Activated T-cell treated with anti-CD3 and anti-CD28 coated beads, Interleukin-2, amount 50 U/mL, for 72 hours (primary cell): Measurements from ENCODE around the gene TRIM61. TPM values are rescaled to one million over a fixed set of nuclear protein-coding genes. Genes with fewer than 3 reads are reported as not detected.
"Not testable (repeated sequence)": the region's sequence is repeated elsewhere in the genome, so short reads cannot be mapped to it uniquely, and the experiment has no call there.

Source experiments
- ATAC-seq, 2 donors: fragments of 150-1000 bp; cut with Tn5 transposase; replicated peaks in 1 of 2; 2 replicates each; pipeline ENCODE4 v1.10.0; 2021; ENCODE audit warnings: moderate library complexity in 2 of 2, mild to moderate bottlenecking in 1 of 2
- DNase-seq, 2 donors: peaks; one replicate each; pipeline ENCODE4 v3.0.0; 2021 to 2022; ENCODE audit warnings: mixed read lengths in 1 of 2
- H3K27ac Mint-ChIP-seq: one replicate; pipeline ENCODE4 v1.8.0; 2022; ENCODE audit warnings: mild to moderate bottlenecking, moderate library complexity, mixed read lengths
- H3K27me3 Mint-ChIP-seq: one replicate; pipeline ENCODE4 v1.8.0; 2022; ENCODE audit warnings: low read depth, mixed read lengths
- H3K36me3 Mint-ChIP-seq, 2 donors: one replicate each; pipeline ENCODE4 v1.8.0; 2022; ENCODE audit warnings: mixed read lengths in 2 of 2, mild to moderate bottlenecking in 1 of 2; ENCODE audit not compliant: insufficient read depth in 2 of 2
- H3K4me1 Mint-ChIP-seq: one replicate; pipeline ENCODE4 v1.8.0; 2022; ENCODE audit warnings: low read depth, mixed read lengths
- H3K4me3 Mint-ChIP-seq, 2 donors: one replicate each; pipeline ENCODE4 v1.8.0; 2022; ENCODE audit warnings: mild to moderate bottlenecking in 2 of 2, mixed read lengths in 2 of 2, moderate library complexity in 2 of 2
- H3K9me3 Mint-ChIP-seq, 2 donors: one replicate each; pipeline ENCODE4 v1.8.0; 2022; ENCODE audit warnings: mixed read lengths in 2 of 2
- total RNA-seq, 2 donors: library from RNA; stranded (reverse); gene quantifications; one replicate each; pipeline ENCODE4 v1.2.3, GENCODE V29; 2022

Gene TRIM61
- 1 to 10 TPM; 1.2 to 1.8 TPM for total RNA-seq

DNA sequence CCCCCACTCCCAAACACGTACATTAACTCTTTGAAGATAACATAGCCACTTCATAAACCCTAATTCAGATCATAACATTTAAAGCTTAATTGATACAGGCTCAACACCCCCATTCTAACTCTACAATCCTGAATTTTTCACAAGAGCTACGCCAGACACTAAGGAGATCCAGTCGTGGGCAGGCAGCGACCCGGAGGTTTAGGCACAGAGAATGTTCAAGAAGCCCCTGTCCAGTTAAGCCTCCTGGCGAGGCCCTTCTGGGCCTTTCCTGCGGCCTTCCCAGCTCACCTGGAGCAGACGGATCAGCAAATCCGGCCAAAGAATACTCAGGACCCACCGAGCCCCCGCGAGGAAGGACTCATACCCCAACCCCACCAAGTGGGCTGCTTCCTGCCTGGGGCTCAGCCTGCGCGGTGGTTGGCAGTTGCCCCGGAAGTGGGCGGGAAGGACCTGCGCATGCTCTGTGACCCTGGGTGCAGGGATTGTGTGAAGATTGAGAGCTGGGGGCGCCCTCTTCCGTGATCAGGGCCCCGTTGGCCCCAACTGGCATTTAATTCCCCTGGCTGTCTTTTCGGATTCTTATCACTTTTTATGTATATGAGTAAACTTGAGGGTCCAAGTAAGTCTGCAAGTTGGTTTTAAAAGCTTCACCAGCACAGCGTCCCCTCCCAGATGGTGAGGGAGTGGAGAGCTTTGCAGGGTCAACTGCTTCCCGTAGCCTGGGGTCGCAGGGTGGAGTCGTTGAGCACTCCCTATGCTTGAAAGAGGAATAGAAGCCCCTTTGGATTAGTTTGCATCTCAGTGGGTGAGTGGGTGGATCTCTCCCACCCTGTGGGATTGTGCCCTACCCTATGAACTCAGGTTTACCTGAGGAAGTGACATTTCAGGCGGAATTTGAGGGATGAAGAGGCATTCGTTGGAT, at the start of gene TRIM61:
Gene TRIM61, minus strand, starts transcription at position 415 of the 922 bp plus-strand sequence. CDS start 7,655 bp downstream, outside the sequence.
- ATAC-seq, result peak; percentile 70 to 97
- H3K4me3 Mint-ChIP-seq, result peak within 1 kb of the TSS; percentile 80 to 83
- no peaks in the 10 kb centered on the region for H3K27me3 Mint-ChIP-seq

DNA sequence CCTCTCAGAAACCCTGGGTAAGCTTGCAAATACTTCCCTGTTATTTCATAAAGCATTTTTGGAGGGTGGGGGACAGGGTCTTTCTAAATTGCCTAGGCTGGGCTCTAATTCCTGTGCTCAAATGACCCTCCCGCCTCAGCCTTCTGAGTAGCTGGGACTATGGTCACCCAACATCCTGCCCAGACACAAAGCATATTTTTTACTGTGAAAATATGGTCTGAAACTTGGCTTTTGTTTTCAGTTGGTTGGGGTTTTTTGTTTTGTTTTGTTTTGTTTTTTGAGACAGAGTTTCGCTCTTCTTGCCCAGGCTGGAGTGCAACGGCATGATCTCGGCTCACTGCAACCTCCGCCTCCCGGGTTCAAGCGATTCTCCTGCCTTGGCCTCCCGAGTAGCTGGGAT, 48.3 kb upstream of the TRIM61 start:
- not testable (repeated sequence) for ATAC-seq, H3K9me3 Mint-ChIP-seq, H3K4me3 Mint-ChIP-seq, DNase-seq, H3K27me3 Mint-ChIP-seq, H3K36me3 Mint-ChIP-seq, H3K27ac Mint-ChIP-seq, H3K4me1 Mint-ChIP-seq

More for the DNA sequence above, at the start of gene TRIM61:
- Mint-ChIP-seq H3K27ac (peak within 1 kb of the TSS; percentile 72), H3K36me3 (peaks cover 0 to 2% of the 10 kb centered on the region in 2 donors), H3K9me3 (no peaks in the 10 kb centered on the region), H3K4me1 (no peaks in the 10 kb centered on the region)
- peak; percentile 34 to 67 for DNase-seq

DNA sequence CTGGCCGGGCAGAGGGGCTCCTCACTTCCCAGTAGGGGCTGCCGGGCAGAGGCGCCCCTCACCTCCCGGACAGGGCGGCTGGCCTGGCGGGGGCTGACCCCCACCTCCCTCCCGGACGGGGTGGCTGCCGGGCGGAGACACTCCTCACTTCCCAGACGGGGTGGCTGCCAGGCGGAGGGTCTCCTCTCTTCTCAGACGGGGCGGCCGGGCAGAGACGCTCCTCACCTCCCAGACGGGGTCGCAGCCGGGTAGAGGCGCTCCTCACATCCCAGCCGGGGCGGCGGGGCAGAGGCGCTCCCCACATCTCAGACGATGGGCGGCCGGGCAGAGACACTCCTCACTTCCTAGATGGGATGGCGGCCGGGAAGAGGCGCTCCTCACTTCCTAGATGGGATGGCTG, 42.5 kb upstream of the TRIM61 start:
- DNase-seq, H3K27ac Mint-ChIP-seq, H3K4me1 Mint-ChIP-seq, ATAC-seq, H3K27me3 Mint-ChIP-seq, H3K36me3 Mint-ChIP-seq, H3K4me3 Mint-ChIP-seq, H3K9me3 Mint-ChIP-seq: not testable (repeated sequence)

DNA sequence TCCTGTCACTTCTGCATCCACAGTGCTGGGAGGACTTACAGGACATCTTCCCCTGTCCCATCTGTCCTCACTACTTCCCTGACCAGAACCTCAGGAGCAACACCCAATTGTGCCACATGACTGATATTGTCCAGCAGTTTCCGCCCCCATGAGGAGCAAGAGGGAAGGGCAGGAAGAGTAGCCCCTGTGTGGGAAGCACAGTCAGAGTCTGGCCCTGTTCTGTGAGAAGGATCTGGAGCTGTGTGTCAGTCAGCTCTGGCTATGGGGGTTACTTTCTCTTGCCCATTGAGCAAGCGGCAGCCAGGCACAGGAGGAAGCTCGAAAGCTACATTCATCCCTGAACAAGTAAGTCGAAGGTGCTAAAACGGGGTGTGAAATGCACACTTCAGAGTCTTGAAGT, 39.5 kb upstream of the TRIM61 start:
- ATAC-seq, result peak; percentile 20 to 44
- Mint-ChIP-seq H3K27me3 (peaks cover 10% of the 10 kb centered on the region), H3K9me3 (no peaks in the 10 kb centered on the region), H3K4me1 (no peaks in the 10 kb centered on the region), H3K36me3 (no peaks in the 10 kb centered on the region), H3K27ac (no peak overlapping the region), H3K4me3 (no peak overlapping the region)
- DNase-seq, result no peak

DNA sequence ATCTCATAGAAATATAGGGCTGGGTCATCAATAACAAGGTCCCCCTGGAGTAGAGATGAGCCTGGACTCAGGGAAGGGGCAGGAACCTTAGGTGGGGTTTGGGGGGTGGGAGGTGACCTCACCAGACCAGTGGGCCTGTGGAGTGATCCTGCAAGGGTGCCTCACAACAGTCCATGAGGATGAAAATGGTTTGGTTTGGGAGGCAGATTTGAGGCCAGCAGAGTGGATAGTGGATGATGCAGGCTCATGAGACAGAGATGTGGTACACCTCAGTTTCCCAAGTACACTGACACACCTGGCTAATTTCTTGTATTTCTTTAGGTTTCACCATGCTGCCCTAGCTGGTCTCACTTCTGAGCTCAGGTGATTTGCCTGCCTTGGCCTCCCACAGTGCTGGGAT, 36.2 kb upstream of the TRIM61 start:
- no peaks in the 10 kb centered on the region for H3K36me3 Mint-ChIP-seq

DNA sequence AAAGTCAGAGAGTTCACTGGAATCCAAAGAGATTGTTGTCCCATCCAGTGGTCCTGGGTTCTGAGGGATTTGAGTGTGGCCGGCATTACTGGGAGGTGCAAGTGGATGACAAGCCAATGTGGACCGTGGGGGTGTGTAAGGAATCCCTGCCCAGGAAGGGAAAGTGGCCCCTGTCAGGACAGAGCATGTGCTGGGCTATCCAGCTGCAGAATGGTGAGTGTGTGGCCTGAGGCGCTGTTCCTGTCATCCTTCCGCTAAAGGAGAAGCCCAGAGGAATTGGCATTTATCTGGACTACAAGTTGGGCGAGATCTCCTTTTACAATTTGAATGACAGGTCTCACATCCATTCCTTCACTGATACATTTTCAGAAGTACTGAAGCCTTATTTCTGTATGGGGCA, 33.9 kb upstream of the TRIM61 start:
- H3K4me3 Mint-ChIP-seq, result no peak overlapping the region
- ATAC-seq, result no peak
- no peaks in the 10 kb centered on the region for H3K36me3 Mint-ChIP-seq
- H3K27ac Mint-ChIP-seq, result no peak overlapping the region
- no peaks in the 10 kb centered on the region for H3K9me3 Mint-ChIP-seq
- H3K27me3 Mint-ChIP-seq, result peaks cover 39% of the 10 kb centered on the region
- H3K4me1 Mint-ChIP-seq, result peaks cover 13% of the 10 kb centered on the region
- DNase-seq, result no peak

More for the DNA sequence above, 36.2 kb upstream of the TRIM61 start:
- DNase-seq, result no peak
- H3K27me3 Mint-ChIP-seq, result peaks cover 31% of the 10 kb centered on the region
- no peak overlapping the region for H3K4me3 Mint-ChIP-seq
- H3K27ac Mint-ChIP-seq, result no peak overlapping the region
- no peak for ATAC-seq
- H3K9me3 Mint-ChIP-seq, result no peaks in the 10 kb centered on the region
- peaks cover 13% of the 10 kb centered on the region for H3K4me1 Mint-ChIP-seq

DNA sequence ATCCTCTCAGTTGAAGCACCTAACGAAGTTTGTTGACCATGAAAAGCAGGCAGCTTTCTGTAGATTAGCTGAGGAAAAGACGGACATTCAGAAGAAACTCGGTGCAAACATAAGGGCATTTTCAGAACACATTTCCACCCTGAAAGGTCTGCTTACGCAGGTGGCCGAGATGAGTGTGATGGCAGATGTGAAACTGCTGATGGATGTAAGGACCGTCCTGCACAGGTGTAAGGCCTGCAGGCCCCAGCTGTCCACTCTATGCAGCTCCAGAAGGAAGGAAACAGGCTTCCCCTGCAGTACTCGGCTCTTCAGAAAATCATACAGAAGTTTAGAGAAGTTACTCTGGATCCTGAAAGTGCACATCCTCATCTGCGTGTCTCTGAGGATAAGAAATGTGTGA, 33.5 kb upstream of the TRIM61 start:
- H3K27me3 Mint-ChIP-seq, result peaks cover 39% of the 10 kb centered on the region
- no peak overlapping the region for H3K4me3 Mint-ChIP-seq
- ATAC-seq (no peak), DNase-seq (no peak)
- H3K27ac Mint-ChIP-seq, result no peak overlapping the region
- H3K9me3 Mint-ChIP-seq, result no peaks in the 10 kb centered on the region
- H3K36me3 Mint-ChIP-seq, result no peaks in the 10 kb centered on the region
- peaks cover 13% of the 10 kb centered on the region for H3K4me1 Mint-ChIP-seq

DNA sequence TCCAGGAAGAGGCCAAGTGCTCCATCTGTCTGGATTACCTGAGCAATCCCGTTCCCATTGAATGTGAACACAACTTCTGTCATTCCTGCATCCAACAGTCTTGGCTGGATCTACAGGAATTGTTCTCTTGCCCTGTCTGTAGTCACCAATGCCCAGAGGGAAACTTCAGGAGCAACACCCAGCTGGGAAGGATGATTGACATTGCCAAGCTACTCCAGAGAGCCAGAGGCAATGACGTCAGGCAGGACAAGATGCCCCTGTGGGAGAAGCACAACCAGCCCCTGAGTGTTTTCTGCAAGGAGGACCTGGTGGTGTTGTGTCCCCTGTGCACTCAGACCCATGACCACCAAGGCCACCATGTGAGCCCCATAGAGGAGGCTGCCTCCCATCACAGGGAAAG, 33.0 kb upstream of the TRIM61 start:
- Mint-ChIP-seq H3K4me1 (peaks cover 13% of the 10 kb centered on the region), H3K9me3 (no peaks in the 10 kb centered on the region)

DNA sequence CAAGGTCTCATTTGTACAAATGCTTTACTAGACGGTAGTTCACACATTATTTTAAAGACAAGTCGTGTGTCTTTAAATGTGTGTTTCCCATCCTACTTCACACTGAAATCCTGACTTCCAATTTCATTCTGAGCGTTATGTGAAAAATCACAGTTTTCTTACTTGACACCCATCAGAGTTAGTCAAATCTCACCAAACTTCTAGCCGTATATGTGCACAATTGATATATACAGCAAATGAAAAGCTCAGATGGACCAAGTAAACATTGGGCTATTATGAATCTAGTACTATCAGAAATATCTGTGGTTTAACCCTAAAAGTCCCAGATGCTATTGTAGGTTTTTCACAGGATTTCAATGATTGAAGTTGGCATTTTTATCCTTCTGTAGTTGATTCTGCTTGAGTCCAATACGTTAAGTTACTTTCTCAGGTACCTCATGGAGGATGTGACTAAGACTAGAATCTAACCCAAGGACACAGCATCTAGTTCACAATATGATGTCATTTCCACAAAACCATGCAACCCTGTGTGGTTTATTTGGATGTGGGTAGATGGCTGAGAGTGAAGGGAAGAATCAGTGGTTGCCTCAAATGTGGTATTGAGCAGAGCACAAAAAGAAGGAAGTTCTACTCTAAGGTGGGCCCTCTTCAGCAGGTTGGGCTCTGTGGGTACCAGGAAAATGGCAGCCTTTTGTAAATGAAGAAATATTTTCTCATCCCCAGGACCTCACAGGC, 32.2 kb upstream of the TRIM61 start:
- Mint-ChIP-seq H3K9me3 (no peaks in the 10 kb centered on the region), H3K4me3 (peak overlapping the region in 1 of 2 donors; percentile 36), H3K27me3 (peaks cover 46% of the 10 kb centered on the region), H3K36me3 (no peaks in the 10 kb centered on the region), H3K4me1 (peaks cover 13% of the 10 kb centered on the region), H3K27ac (no peak overlapping the region)
- ATAC-seq, result peak; percentile 97 to 98
- peak; percentile 63 to 65 for DNase-seq

More for the DNA sequence above, 33.0 kb upstream of the TRIM61 start:
- no peak for DNase-seq
- no peaks in the 10 kb centered on the region for H3K36me3 Mint-ChIP-seq
- no peak overlapping the region for H3K4me3 Mint-ChIP-seq
- H3K27me3 Mint-ChIP-seq, result peaks cover 42% of the 10 kb centered on the region
- no peak overlapping the region for H3K27ac Mint-ChIP-seq
- no peak for ATAC-seq

DNA sequence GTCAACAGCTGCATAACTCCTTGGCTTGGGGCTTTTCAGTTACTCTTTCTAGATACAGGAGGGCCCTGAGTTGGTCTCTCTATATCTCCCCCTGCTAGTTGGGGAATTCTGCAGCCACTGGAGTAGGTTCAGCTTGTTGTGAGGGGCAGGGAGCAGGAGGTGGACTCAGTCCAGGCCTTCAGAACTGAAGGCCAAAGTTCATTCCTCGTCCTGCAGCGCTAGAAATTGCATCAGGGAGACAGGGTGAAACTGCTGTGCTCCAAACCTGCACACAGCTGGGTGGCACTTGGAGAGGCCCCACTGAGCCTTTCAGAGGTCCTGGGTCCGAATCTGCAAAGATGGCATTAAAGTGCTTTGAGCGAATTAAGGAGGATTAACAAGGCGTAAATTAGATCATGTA, 29.4 kb upstream of the TRIM61 start:
- H3K4me1 Mint-ChIP-seq, result peaks cover 13% of the 10 kb centered on the region
- peaks cover 50% of the 10 kb centered on the region for H3K27me3 Mint-ChIP-seq
- DNase-seq (no peak), ATAC-seq (no peak)
- H3K36me3 Mint-ChIP-seq, result no peaks in the 10 kb centered on the region
- H3K4me3 Mint-ChIP-seq, result no peak overlapping the region
- H3K9me3 Mint-ChIP-seq, result no peaks in the 10 kb centered on the region
- H3K27ac Mint-ChIP-seq, result no peak overlapping the region

DNA sequence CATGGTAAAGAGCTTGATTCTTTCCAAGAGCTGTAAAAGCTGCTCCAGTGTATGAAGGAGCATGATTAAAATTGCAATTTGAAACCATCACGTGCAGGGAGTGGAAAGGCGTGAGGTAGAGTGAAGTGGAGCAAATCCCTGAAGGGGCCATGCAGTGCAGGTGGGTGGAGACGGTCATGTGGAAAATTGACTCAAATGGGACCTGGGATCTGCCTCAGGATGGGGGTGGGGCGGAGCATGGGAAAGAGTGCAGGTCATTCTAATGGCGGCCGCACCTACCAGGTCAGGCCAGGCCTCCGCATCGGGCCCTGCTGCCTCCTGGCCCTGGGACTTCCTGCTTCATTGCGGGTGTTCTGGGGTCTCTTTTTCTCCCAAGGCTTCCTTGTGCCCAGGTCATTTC, 29.0 kb upstream of the TRIM61 start:
- DNase-seq (no peak), ATAC-seq (no peak)
- H3K9me3 Mint-ChIP-seq, result no peaks in the 10 kb centered on the region
- H3K27me3 Mint-ChIP-seq, result peaks cover 46% of the 10 kb centered on the region
- H3K4me3 Mint-ChIP-seq, result no peak overlapping the region
- H3K4me1 Mint-ChIP-seq, result peaks cover 13% of the 10 kb centered on the region
- H3K27ac Mint-ChIP-seq, result no peak overlapping the region
- no peaks in the 10 kb centered on the region for H3K36me3 Mint-ChIP-seq

DNA sequence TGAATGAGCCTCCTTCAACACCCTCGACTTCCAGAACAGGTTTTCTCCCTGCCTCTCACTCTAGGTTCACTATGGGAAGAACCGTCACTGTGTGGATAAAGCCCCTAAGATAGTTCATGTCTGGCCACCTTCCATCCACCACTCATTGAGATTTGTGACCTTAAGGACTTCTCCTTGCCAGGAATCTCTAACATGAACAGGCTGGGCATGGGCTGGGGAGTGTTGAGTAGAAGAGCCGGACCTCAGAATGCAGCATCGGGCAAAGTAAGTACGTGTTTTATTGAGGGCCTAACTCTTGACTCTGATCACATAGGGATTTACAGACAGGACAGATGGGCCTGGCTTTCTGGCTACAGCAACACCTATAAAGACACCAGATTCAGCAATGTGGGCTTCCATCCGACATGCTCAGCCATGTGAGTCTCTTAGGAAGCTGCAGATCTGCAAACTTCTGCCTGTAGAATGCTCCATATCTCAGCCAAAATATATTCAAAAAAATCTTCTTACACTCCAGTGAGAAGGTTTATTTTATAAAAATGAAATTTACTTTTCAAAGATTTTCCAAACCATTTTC, 28.0 kb upstream of the TRIM61 start:
- H3K4me3 Mint-ChIP-seq, result no peak overlapping the region
- no peaks in the 10 kb centered on the region for H3K9me3 Mint-ChIP-seq
- peaks cover 36% of the 10 kb centered on the region for H3K27me3 Mint-ChIP-seq
- peaks cover 13% of the 10 kb centered on the region for H3K4me1 Mint-ChIP-seq
- no peak overlapping the region for H3K27ac Mint-ChIP-seq
- H3K36me3 Mint-ChIP-seq, result no peaks in the 10 kb centered on the region
- DNase-seq, result no peak
- no peak for ATAC-seq

DNA sequence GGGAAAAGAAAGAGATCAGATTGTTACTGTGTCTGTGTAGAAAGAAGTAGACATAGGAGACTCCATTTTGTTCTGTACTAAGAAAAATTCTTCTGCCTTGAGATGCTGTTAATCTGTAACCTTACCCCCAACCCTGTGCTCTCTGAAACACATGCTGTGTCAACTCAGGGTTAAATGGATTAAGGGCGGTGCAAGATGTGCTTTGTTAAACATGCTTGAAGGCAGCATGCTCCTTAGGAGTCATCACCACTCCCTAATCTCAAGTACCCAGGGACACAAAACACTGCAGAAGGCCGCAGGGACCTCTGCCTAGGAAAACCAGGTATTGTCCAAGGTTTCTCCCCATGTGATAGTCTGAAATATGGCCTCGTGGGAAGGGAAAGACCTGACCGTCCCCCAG, 24.5 kb upstream of the TRIM61 start:
- peaks cover 40% of the 10 kb centered on the region for H3K27me3 Mint-ChIP-seq
- not testable (repeated sequence) for DNase-seq, H3K27ac Mint-ChIP-seq, H3K36me3 Mint-ChIP-seq, H3K4me1 Mint-ChIP-seq, H3K4me3 Mint-ChIP-seq, ATAC-seq, H3K9me3 Mint-ChIP-seq
